AG09309 (cell line): Measurements from ENCODE around the gene CLEC18B.
"Not testable (repeated sequence)": the region's sequence is repeated elsewhere in the genome, so short reads cannot be mapped to it uniquely, and the experiment has no call there.

Source experiments
- DNase-seq: peaks from one replicate; pipeline ENCODE4 v3.0.0-alpha.2; 2010; ENCODE audit warnings: low read depth
- H3K4me3 ChIP-seq: 2 replicates; pipeline ENCODE4 v1.5.1; 2011; ENCODE audit warnings: mild to moderate bottlenecking, low read depth, low read length, moderate library complexity; ENCODE audit not compliant: control insufficient read depth
- CTCF ChIP-seq: IDR thresholded peaks from 2 replicates; pipeline ENCODE4 v1.5.1; 2011; ENCODE audit warnings: mild to moderate bottlenecking, low read depth, low read length, inconsistent platforms; ENCODE audit not compliant: insufficient read depth, control insufficient read depth; ENCODE audit errors: missing control alignments

Gene CLEC18B

GRCh38 chr16:74446866-74447265 lies 25.6 kb upstream of the CLEC18B start:
- no peak for DNase-seq
- no peak overlapping the region for H3K4me3 ChIP-seq
- TF ChIP-seq CTCF, result no peak

- H3K4me3 ChIP-seq, DNase-seq: not testable (repeated sequence)
Measured at GRCh38 chr16:74443624-74444346, 22.5 kb upstream of the CLEC18B start.

GRCh38 chr16:74439685-74440084 lies 18.4 kb upstream of the CLEC18B start:
- no peak for TF ChIP-seq CTCF
- DNase-seq, result no peak

GRCh38 chr16:74438492-74438979 lies 17.3 kb upstream of the CLEC18B start:
- no peak overlapping the region for H3K4me3 ChIP-seq
- DNase-seq, result no peak
- TF ChIP-seq CTCF, result no peak

More at GRCh38 chr16:74439685-74440084, 18.4 kb upstream of the CLEC18B start:
- no peak overlapping the region for H3K4me3 ChIP-seq

- no peak for TF ChIP-seq CTCF
- DNase-seq, result no peak
- no peak overlapping the region for H3K4me3 ChIP-seq
Measured at GRCh38 chr16:74431516-74431915, 10.2 kb upstream of the CLEC18B start.

GRCh38 chr16:74430036-74430712 lies 8.9 kb upstream of the CLEC18B start:
- not testable (repeated sequence) for H3K4me3 ChIP-seq, DNase-seq
- peak; percentile 72 for TF ChIP-seq CTCF

GRCh38 chr16:74428493-74428892 lies 7.2 kb upstream of the CLEC18B start:
- DNase-seq, H3K4me3 ChIP-seq: not testable (repeated sequence)

GRCh38 chr16:74425751-74426150 lies 4.5 kb upstream of the CLEC18B start:
- H3K4me3 ChIP-seq, DNase-seq: not testable (repeated sequence)

- not testable (repeated sequence) for DNase-seq
Measured at GRCh38 chr16:74423721-74424120, 2.4 kb upstream of the CLEC18B start.

GRCh38 chr16:74422086-74422485 lies 808 bp upstream of the CLEC18B start:
- DNase-seq, H3K4me3 ChIP-seq: not testable (repeated sequence)

More at GRCh38 chr16:74423721-74424120, 2.4 kb upstream of the CLEC18B start:
- H3K4me3 ChIP-seq, result not testable (repeated sequence)

- not testable (repeated sequence) for H3K4me3 ChIP-seq, DNase-seq
Measured at GRCh38 chr16:74421482-74421785, 156 bp upstream of the CLEC18B start.

GRCh38 chr16:74419811-74420210 lies 1.5 kb downstream of the CLEC18B start:
- not testable (repeated sequence) for H3K4me3 ChIP-seq, DNase-seq
